AG20443 (cell line): ENCODE data around the gene EIF3J.

ENCODE experiments used
- DNase-seq: peaks from one replicate; pipeline ENCODE4 v3.0.0; 2012; ENCODE audit warnings: low spot score, mixed read lengths

EIF3J gene

GRCh38 chr15:44593042-44593736 lies 56.2 kb downstream of the EIF3J start:
- no peak for DNase-seq

DNA sequence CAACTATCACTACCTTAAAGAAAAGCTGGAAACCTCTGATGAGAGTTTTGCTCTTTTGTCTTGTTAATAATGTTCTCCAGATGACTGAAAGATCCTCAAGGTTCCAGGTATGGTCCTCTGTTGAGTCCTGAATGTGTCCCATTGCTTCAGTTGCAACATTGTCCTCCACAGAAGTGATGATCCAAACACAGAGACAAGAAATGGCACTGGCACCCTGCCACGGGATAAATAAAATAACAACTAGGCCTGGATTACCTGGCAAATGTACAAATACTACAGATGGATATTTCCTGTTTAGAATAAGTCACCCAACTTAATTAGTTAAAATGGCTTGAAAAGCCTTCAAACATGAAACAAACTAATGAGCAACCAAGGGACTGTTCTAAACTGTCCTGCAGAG lies 58.3 kb downstream of the EIF3J start:
- DNase-seq: no peak

- DNase-seq: no peak
Observed at GRCh38 chr15:44595656-44596510, 58.9 kb downstream of the EIF3J start.

DNA sequence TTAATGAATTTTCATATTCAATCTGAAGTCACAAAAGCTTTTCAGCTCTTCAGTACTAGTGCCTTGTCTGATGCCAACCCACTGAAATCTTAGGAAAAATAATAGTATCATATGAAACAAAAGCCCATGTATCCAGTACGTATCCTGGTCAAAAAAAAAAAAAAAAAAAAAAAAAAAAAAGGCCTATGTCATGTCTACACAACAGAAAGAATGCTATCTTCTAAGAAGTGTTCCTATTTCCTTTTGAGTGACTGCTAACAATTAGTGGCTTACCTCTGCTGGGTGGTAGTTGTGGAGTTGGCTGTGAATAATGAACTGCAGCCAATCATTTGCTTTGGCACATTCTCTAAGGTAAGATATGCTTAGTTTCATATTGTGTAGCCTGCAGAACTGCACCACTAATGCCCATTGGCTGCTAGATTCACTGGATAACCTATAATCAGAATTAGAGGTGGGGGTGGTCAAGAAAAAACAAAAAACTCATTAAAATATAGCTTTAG lies 59.6 kb downstream of the EIF3J start:
- DNase-seq: no peak

- no peak for DNase-seq
Observed at GRCh38 chr15:44598066-44598465, 61.1 kb downstream of the EIF3J start.

DNA sequence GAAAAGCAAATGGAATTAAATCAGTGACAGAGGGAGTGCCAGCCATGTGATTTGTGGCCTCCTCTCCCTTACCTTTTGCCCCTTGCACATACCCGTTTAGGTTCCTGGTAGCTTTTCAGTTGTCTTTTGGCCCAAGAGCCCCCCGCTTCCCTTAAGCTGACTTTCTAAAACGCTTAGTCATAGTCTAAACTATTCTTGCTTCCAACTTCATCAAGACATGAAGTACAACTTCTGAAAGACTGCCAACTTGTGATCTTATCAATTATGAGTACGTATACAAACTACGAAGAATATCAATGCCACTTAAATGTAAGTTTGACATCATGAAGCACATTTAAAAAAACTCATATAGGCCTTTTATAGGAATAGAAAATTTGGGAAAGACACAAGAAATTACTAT lies 61.9 kb downstream of the EIF3J start:
- DNase-seq: no peak

GRCh38 chr15:44603126-44603525 lies 66.2 kb downstream of the EIF3J start:
- DNase-seq: no peak

DNA sequence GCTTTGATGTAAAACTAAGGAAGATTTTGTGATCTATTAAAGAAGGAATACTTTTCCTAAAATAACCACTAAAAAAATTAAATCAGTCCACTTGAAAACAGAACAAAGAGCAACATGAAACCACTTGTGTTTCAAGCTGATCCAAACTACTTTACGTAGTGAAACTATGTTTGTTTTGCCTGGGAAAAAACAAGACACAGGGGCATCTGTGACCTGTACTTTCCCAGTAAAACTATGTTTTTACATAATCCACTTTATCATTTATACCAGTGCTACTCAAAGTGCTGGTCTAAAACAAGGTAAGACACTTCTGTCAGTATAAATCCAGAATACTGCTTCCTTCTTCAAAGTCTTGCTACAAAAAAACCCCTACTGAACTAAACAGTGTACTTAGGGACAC lies 69.8 kb downstream of the EIF3J start:
- DNase-seq: no peak
